GM13976 (cell line): Measurements from ENCODE around the gene SGMS2.

ENCODE experiments used
- DNase-seq: peaks from one replicate; pipeline ENCODE4 v3.0.0; 2012; ENCODE audit warnings: low spot score
- CTCF ChIP-seq: IDR thresholded peaks from 2 replicates; pipeline ENCODE4 v1.5.1; 2012; ENCODE audit warnings: borderline replicate concordance, mild to moderate bottlenecking; ENCODE audit not compliant: insufficient read depth; ENCODE audit errors: extremely low read depth, missing control alignments, control extremely low read depth
- in situ Hi-C: fragments of 300-500 bp; cut with MboI; formaldehyde crosslinking; loops from one replicate; pipeline ENCODE4 v1.12.0; 2022; ENCODE audit warnings: low sequenced_read_pairs, mixed read lengths, inconsistent platforms; ENCODE audit not compliant: unreplicated experiment

The SGMS2 gene

GRCh38 chr4:107835406-107835805 lies 10.7 kb downstream of the SGMS2 start:
- no peak for TF ChIP-seq CTCF
- in situ Hi-C loops = no loop called here
- DNase-seq = no peak

- no peak for DNase-seq
- in situ Hi-C loops = no loop called here
- TF ChIP-seq CTCF = no peak
These were observed 12.6 kb downstream of the SGMS2 start for GRCh38 chr4:107837317-107837716.

- DNase-seq = no peak
- no peak for TF ChIP-seq CTCF
- in situ Hi-C loops = no loop called here
These were observed 13.3 kb downstream of the SGMS2 start for GRCh38 chr4:107837776-107838618.

- no peak for DNase-seq
- in situ Hi-C loops = no loop called here
These were observed 14.3 kb downstream of the SGMS2 start for GRCh38 chr4:107838861-107839565.

GRCh38 chr4:107843391-107843790 lies 18.7 kb downstream of the SGMS2 start:
- no peak for DNase-seq
- no peak for TF ChIP-seq CTCF
- in situ Hi-C loops = no loop called here

More at GRCh38 chr4:107838861-107839565, 14.3 kb downstream of the SGMS2 start:
- no peak for TF ChIP-seq CTCF

- TF ChIP-seq CTCF = no peak
- in situ Hi-C loops = no loop called here
- DNase-seq = no peak
These were observed 20.9 kb downstream of the SGMS2 start for GRCh38 chr4:107845681-107846080.
